HG02852 (cell line): Measurements from ENCODE around the gene CDK14.
A peak's percentile ranks its signal among the peaks of the same experiment; 100 is the strongest.
"Not testable (repeated sequence)": the region's sequence is repeated elsewhere in the genome, so short reads cannot be mapped to it uniquely, and the experiment has no call there.

Experiments
- ATAC-seq: cut with Tn5 transposase; IDR thresholded peaks from one replicate; pipeline ENCODE4 v1.9.1; 2021; ENCODE audit warnings: mild to moderate bottlenecking, moderate library complexity; ENCODE audit not compliant: unreplicated experiment

Gene CDK14

GRCh38 chr7:90777041-90777440 lies 180.9 kb downstream of the CDK14 start:
- peak; percentile 96 for ATAC-seq

DNA sequence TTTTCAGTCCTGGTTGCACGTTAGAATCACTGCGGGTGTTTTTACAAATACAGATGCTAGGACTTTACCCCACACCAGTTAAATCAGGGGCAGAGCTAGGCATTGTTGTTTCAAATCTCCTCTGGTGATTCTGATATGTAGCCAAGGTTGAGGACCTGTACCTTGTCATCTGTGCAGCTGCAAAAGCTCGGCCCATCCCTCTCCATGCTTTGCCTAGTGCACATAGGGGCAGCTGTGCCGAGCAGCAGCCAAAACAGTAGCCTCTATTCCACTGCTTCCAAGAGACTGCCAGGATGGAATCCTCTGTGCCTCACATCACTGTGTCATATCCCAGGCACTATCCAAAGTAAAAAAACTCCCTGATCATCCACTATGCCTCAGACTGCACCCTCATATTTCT lies 181.3 kb downstream of the CDK14 start:
- ATAC-seq, result peak; percentile 39

- ATAC-seq, result no peak
Observed at GRCh38 chr7:90777886-90778285, 181.8 kb downstream of the CDK14 start.

GRCh38 chr7:90788052-90788451 lies 191.9 kb downstream of the CDK14 start:
- no peak for ATAC-seq

DNA sequence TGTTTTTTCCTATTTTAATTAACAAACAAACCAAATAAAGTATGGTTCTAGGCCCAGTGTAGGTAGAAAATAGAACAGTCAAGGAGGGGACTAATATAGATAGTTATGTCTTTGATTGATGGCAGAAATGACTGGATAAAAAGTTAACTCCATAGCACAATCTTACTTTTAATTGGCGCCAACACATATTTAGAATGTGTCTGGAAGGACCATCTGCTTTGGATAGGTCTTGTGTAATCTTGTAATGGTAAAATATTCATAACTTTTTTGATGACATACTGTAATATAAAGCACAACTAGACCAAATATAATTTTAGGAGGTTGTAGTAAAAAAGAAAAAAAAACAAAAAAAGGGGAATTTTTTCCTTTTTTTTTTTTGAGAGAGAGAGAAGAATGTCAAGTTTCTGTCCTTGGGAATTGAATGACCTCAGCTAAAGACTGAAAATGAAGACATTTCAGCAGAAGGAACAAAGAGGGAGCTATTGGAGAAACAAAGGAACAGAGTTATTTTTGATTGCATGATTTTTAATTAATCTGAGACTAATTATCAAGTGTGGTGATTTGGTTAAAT lies 193.7 kb downstream of the CDK14 start:
- no peak for ATAC-seq

DNA sequence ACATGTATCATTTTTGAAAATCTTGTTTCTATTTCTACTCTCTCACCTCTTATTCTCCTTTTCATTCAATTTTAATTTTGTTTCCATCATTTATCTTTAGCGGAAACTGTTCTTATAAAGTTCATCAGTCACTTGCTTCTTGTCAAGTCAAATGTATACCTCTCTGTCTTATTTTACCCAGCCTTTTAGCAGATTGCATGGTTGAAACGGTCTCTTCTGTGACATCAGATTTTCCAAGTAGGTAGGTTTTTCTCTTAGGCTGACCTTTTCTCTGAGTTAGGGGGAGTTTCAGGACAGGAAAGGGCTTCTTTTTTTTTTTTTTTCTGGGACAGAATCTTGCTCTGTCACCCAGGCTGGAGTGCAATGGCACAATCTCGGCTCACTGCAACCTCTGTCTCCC lies 195.5 kb downstream of the CDK14 start:
- ATAC-seq, result no peak

DNA sequence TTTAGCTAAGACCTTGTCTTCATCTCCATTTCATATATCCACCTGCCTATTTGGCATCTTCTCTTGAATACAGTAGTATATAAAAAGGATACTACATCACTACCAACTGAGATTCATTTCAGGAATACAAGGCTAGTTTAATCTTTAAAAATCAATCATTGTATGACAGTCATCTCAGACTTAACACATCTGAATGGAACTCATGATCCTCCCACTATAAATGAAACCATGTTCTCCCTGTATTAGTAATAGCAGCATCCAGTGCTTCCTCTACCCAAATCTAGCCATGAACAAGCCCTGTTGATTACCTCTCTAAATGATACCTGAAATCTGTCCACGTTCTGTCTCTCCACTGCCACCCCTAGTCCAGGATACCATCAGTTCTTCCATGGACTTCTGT lies 196.2 kb downstream of the CDK14 start:
- no peak for ATAC-seq

DNA sequence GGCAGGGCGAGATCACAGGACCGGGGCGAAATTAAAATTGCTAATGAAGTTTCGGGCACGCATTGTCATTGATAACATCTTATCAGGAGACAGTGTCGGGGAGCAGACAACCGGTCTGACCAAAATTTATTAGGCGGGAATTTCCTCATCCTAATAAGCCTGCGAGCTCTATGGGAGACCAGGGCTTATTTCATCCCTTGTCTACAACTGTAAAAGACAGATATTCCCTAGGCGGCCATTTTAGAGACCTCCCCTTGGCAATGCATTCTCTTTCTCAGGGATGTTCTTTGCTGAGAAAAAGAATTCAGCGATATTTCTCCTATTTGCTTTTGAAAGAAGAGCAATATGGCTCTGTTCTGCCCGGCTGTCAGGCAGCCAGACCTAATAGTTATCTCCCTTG lies 198.1 kb downstream of the CDK14 start:
- ATAC-seq, result not testable (repeated sequence)

GRCh38 chr7:90797596-90797995 lies 201.5 kb downstream of the CDK14 start:
- ATAC-seq, result no peak

- no peak for ATAC-seq
Observed at GRCh38 chr7:90804370-90804769, 208.2 kb downstream of the CDK14 start.

DNA sequence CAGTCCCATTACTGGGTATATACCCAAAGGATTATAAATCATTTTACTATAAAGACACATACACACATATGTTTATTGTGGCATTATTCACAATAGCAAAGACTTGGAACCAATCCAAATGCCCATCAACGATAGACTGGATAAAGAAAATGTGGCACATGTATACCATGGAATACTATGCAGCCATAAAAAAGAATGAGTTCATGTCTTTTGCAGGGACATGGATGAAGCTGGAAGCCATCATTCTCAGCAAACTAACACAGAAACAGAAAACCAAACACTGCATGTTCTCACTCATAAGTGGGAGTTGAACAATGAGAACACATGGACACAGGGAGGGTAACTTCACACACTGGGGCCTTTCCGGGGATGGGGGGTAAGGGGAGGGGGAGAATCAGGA lies 219.4 kb downstream of the CDK14 start:
- not testable (repeated sequence) for ATAC-seq

GRCh38 chr7:90816511-90817142 lies 220.5 kb downstream of the CDK14 start:
- peak; percentile 100 for ATAC-seq

DNA sequence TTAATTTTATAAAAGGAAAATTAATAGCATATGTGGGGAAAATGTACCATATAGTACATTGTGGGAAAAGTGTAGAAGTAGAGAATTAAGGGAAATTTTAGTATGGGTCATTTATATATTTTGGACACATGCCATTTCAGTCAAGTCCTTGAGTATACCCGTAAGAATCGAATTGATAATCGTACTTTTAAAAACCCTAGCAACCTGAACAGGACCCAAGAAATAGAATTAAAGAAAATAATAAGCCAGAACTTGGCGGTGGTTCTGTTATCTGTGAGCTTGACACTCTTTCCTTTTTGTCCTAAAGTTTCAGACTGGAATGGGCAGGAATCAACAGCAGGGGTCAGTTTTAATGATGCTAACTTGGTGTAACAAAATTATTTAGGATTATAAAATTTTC lies 221.0 kb downstream of the CDK14 start:
- ATAC-seq, result no peak

GRCh38 chr7:90817846-90818245 lies 221.7 kb downstream of the CDK14 start:
- no peak for ATAC-seq

- ATAC-seq, result no peak
Observed at GRCh38 chr7:90818341-90818740, 222.2 kb downstream of the CDK14 start.

- no peak for ATAC-seq
Observed at GRCh38 chr7:90821961-90822620, 226.0 kb downstream of the CDK14 start.

DNA sequence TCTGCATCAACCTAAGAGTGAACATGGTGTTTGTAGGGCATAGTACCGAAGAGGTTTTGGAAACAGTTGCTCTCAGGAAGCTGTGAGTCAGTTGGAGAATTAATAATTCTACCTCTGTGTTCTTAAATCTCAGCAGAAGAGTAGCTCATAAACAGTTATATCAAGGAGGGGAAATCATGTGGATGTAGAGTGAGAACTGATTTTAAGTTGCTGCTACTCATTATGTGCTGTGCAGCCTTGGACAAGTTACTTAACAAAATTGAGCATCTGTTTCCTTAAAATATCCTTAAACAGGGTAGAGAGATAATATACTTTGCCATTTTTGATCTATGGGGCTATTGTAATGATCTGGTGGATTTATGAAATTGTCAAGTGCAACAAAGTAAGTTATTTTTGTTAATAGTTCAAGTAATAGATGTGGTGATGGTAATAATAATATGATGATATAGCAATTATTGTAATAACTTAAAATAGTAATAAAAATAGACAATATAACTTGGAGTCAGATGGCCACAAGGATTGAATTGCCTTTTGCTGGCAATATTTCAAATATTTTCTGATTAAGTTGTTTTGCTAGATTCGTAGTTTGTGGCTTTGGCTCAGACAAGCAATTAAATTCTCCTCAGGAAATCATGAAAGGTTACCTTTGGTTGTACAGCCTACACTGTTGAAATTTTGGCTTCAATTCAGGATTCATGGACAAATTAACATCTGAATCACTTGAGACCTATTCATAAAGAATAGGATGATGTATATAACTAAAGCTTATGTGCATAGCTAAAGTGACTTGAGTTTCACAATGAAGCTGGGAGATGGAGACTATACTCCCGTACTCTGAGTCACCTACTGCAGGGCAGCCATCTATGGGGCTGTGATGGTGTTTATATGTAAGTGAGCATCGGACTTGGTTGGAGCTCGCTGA lies 228.5 kb downstream of the CDK14 start:
- no peak for ATAC-seq

- no peak for ATAC-seq
Observed at GRCh38 chr7:90825779-90826178, 229.7 kb downstream of the CDK14 start.

GRCh38 chr7:90828601-90829000 lies 232.5 kb downstream of the CDK14 start:
- ATAC-seq, result no peak

DNA sequence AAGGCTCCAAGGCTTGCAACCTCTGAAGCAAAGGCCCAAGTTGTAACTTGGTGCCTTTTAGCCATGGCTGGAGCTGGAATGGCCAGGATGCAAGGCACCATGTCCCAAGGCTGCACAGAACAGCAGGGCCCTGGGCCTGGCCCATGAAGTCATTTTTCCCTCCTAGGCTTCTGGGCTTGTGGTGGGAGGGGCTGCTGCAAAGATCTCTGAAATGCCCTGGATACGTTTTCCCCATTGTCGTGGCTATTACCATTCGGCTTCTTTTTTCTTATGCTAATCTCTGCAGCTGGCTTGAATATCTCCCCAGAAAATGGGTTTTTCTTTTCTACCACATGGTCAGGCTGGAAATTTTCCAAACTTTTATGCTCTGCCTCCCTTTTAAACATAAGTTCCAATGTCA lies 234.2 kb downstream of the CDK14 start:
- no peak for ATAC-seq

DNA sequence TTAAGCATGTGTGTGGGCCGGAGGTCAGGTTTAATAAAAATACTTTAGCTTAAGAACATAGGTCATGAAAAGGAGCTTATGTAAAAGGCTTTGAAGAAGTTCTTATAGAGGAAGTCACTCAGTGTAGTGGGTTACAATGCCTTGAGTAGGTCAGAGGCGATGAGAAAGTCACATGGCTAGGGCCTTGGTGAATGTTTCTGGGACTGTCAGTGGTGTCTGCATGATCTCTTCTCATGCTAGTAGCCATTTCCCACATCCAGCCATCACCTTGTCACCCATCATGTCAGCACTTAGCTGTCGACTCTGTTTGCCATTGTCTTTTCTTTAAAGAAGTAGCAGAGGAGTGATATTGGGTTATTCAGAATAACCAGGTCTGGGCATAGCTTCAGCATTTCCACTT lies 236.6 kb downstream of the CDK14 start:
- ATAC-seq, result no peak
